GM12801 (cell line): ENCODE results near the gene CDC27.

Experiments
- CTCF ChIP-seq: IDR thresholded peaks from one replicate; pipeline ENCODE4 v1.5.1; 2011; ENCODE audit warnings: control low read depth; ENCODE audit not compliant: insufficient read length; ENCODE audit errors: extremely low read depth

Gene CDC27

DNA sequence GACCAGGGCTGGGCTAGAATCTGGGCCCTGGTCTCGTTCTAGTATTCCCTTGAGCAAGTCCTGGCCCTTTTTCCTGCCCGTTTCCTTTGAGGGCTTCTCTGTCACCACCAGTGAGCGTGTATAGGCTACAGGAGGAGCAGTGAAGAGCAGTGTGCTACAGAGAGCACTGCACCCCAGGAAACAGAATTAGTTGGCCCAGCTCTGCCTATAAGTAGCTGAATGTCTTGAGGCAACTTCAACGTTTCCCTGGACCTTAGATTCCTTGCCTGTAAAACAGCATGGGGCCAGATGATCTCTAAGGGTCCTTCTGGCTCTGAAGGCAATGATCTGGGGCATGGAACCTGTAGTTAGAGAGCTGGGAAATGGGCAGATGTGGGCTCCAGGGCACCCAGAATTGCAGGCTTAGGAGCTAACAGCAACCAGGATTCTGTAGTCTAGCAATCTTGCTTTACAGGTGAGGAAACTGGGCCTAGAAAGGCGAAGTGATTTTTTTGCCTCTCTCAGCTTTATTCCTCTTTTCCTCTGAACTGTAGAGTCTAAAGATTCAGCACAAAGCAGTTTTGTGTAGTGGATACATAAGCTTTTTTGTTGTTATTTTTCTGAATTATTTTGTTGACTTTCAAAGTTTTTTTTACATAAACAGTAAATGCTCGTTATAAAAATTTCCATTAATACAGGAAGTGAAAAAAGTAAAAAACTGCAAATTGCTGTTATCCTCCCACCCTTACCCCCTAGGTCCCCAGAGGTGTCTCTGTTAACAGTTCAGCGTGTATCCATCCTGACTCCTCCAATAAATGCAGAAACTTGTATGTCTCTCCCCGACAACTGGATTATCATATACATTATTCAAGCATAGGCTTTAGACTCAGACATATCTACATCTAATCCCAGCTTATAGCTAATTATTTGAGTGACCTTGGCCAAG, 18.3 kb upstream of the CDC27 start:
- no peak for TF ChIP-seq CTCF

- no peak for TF ChIP-seq CTCF
Observed at GRCh38 chr17:47205419-47205963, 16.4 kb upstream of the CDC27 start.

DNA sequence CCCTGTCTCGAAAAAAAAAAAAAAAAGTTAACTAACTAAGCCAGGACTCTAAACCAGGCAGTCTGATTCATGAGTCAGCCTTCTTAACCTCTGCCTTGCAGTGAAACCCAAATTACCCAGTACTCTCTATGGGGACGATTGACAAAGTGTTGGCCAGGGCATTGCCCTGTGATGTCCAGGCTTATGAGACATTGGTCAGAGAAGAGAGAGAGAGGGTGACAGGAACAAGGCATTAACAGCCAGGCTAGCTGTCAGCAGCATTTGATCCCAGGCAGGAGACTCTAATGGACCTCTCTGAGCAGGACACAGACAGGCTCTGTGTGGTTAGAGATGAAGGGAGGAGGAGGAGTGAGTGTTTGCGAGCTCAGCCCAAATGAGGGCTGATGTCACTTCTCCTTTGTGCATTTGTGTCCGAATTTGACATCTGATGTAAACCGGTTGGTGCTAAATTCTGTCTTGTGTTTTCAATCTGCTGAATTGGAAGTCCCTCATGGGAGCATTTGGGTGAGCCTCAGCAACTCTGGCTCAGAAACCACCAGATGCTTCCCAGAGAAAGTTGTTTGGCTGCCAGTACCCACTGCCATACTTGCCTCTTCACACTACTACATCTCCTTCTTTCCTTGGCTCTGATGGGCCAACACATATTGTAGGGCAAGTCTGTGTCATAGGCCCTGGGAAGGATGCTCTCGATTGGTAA, 15.8 kb upstream of the CDC27 start:
- no peak for TF ChIP-seq CTCF

DNA sequence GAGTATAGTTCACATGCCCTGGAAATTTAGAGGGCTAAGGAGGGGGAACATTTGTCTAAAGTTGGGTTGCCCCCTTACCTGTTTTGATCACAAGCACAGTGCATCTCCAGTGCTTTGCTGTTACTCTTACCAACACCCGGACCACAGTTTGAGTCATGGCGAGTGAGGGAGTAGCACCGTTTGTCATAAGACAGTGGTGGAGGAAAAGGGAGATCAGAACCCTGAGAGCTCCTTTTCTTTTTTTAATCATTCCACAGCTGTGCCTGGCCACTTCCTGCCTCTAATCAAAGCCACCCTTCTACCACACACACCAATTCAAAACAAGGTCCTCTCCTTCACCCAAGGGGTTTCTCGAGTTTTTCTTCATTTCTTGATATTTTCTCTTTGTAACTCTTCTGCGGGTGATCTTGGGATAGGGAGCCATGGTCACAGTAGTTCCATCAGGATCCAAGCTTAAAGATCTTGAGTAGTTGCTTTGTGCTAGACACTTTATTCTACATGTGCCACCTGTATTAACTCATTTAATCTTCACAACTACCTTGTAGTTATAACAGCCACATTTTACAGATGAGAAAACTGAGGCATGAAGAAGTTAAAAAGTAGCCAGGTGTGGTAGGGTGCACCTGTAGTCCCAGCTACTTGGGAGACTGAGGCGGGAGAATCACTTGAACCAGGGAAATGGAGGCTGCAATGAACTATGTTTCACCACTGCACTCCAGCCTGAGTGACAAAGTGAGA, 15.1 kb upstream of the CDC27 start:
- TF ChIP-seq CTCF = no peak

GRCh38 chr17:47201166-47201565, 12.1 kb upstream of the CDC27 start:
- no peak for TF ChIP-seq CTCF

GRCh38 chr17:47200325-47200664, 11.2 kb upstream of the CDC27 start:
- TF ChIP-seq CTCF = no peak
